GM21528 (cell line): ENCODE data around the gene LIPC.

Experiments
- ATAC-seq: cut with Tn5 transposase; IDR thresholded peaks from one replicate; pipeline ENCODE4 v1.9.1; 2021; ENCODE audit warnings: mild to moderate bottlenecking, moderate library complexity; ENCODE audit not compliant: unreplicated experiment, low FRiP score

LIPC gene

DNA sequence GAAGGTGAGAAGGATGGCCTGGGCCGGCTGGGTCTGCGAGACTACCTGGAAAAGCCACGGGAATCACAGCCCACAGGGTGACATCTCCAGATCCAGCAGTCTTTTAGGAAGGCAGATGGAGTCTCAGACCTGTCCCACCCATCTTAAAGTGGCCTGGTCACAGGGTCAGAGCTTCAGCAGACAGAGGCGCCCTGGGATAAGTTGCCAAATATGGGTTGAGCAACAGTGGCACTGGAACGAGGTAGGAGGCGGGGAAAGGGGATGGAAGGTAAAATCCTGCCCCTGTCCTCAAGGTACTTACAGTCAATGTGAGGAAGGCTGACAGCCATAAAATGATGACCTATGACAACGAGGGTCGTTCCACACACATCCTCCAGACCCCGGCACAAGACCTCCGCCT lies 80.7 kb downstream of the LIPC start:
- ATAC-seq, result no peak

DNA sequence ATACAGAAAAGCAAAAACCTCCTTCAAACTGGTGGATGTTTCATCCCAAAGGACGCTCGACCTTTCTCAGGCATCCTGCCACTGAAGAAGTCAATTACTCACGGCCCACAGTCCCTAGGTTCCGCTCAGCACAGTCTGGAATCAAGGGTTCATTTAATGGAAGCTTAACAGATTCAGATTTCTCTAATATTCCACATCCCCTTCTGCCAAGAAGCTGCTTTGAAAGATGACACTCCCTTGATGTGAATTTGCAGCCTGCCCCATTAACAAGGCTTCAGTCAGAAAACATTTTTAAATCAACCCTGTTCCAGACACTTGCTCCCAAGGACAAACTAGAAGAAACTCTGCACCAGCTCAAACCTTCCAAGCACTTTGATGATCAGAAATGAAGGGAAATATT lies 81.2 kb downstream of the LIPC start:
- ATAC-seq, result no peak

DNA sequence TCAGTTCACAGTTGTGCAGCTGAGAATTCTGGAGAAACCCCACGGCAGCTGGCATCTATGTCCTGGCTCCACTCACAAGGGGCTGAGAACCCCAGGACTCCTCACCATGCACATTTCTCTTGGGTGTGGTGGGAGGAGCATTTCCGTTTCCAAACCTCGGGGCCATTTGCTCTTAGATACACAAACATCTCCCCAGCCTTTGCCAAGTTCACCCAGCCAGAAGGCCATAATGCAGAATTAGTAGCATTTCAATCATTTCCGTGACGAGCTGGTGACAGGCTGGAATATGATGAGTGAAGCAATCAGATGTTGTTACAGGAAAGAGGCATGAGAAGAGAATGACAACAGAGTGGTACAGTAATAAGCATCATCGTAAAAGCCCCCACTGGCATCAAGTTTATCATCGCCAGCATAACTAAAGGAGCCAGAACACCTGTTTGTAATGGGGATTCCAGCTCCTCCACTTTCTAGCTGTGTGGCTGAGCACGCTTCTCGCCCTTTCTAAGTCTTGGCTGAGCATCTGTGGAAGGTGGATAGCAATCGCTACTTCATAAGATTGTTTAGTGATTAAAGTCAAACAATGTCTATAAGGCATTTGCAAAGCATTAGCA lies 82.0 kb downstream of the LIPC start:
- ATAC-seq, result no peak

DNA sequence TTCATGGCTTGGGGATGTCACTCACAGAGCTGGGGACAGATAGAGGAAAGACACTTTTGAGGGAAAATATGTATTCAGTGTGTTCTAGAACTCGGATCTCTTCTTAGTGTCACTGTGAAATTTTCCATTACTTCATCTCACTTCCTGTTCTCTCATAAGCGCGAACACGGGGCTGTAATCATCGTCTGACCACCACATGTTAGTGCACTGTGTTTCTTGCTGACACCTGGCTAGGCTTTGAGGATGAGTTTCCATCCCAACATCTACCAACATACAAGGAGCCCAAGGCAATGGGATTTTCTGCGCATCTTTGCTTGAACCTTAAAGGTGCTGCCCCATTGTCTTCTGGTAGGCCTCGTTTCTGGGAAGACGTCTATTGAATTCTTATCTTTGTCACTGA lies 84.0 kb downstream of the LIPC start:
- ATAC-seq, result no peak

DNA sequence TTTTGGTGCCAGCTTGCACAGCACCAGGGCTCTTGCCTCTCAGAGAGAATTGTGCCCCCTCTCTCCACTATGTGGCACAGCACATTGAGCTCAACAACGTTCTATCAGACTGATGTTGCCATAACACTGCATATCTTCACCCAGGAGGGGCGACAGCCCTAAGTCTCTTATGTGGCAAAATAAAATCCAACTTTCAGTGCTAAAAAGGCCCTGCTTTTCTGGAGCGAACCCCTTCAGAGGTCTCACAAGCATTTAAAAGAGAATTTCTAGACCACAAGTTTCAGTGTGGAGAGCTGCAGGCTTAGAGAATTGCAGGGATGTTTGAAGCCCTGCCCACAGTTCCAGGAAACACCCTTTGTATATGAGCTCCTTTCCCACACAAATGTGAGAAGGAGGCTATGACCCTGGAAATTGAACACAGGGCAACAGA lies 85.5 kb downstream of the LIPC start:
- ATAC-seq, result no peak

DNA sequence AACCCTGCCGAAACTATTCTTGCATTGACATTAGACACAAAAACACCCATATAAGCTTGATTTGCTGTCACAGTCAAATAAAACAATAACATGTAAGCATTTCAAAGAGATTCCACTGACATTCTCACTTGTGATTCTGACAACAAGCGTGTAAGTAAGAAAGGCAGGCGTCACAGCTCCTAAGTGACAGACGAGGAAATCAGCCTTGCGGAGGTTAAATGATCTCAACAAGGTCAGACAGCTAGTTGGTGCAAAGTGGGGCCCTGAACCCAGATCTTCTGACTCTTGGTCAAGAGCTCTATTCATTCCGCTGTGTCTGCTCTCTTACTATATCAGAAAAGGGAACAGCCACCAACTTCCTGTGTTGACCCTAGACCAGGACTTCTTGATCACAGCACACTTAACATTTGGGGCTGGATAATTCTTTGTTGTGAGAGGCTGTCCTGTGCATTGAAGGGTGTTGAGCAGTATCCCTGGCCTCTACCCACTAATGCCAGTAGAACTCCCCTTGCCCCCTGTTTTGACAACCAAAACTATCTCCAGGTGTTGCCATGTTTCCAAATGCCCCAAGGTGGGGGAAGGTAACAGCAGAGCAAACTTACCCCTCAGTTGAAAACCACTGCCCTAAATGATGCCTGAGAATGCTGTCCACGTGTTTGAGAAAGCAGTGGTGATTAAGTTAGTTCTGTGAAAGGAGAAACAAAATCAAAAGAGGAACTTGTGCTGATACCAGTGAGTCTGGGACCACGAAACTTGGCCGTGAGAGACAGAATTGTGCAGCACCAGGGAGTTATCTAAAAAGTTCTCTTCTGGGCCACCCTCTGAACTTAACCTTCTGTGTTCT lies 86.1 kb downstream of the LIPC start:
- ATAC-seq, result no peak

DNA sequence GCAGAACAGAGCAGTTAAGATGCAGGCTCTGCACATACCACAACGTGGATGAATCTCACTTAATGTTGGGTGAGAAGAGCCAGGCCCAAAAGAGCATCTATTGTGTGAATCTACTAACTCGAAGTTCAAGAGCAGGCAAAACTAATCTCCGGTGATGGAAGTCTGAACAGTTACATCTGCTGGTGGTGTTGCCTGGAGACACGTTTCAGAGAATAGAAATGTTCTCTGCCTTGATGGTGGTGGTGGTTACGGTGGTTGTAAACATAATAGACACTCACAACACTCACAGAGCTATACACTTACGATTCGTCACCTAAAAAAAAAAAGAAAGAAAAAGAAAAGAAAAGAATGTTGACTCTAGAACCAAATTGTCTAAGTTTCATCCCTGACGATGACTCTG lies 86.8 kb downstream of the LIPC start:
- no peak for ATAC-seq

DNA sequence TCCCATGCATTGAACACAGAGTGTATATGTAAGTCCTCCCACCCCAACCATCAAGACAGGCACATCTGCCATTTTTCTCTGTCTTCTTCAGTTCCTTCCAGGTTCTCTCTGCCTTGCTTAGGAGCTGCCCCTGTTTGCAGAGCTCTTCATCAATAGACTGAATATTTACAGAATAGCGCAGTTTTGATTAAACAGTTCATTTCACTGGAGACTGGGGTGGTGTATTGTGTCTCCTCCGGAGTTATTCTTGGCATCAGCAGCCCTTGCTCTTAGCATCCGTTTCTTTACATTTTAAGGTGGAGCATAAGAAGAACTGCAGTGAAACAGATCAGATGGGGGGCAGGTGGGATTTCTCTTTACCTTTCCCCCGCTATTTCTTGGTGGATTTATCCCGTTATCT lies 87.7 kb downstream of the LIPC start:
- ATAC-seq, result no peak

DNA sequence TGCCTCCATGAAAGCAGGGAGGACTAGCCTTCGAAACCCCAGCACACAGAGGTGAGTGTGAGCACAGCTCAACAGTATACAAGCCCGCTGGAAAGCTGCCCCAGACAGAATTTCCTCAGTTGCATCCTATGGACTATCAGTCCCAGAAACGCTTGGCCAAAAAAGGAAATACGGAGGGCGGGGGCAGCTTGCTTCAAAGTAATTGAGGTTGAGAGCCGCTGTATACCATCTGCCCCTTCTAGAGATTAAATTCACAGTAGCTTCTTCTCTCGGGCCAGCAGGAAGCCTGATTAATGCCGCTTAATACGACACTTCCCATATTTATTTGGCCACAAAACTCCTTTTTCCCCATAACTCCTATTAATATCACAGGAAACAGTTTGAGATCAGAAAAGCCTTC lies 88.7 kb downstream of the LIPC start:
- ATAC-seq, result no peak

DNA sequence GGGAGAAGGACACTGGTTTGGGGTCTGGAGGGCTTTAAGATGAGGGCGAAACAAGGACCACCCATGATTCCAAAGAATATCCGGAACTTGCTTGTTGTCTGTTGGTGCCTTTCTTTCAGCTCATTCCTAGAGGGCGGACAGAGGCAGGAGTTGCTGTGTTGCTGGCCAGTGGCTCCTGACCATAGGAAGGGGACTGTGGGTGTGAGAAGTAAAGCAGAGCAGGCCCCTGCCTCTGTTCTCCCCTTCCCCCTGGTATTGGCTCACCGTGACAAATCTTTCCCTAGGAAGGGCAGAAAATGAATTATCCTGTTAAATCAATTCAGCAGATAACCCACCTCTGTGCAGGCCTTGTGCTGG lies 89.1 kb downstream of the LIPC start:
- ATAC-seq, result no peak

DNA sequence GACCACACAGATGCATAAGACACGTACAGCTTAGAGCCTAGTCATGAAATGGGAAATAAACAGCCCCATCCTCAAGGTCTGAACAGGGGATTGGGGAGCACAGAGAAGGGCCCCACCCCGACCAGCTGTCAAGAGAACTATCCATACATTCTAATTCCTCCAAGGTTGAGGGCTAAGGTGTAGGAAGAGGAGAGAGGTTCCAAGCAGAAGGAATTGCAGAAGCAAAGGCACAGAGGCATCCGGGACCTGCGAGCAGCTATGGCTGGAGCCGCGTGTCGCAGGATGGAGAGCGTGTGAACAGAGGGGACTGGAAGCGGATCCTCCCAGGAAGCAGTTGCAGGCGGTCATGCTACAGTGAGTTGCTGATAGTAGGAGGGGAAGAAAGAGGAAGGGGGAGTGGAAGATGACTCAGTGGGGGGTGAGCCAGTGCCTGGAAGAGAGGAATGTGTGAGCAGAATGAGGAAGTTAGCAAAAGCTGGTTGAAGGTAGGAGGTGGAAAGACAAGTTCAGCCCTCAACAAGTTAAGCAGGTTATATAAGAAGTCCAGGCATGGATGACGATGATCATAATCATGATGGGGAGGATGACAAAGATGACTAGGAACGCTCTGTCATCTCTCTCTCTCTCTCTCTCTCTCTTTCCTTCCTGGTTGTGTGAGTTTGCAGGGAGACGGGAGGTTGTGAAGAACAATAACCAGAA lies 89.7 kb downstream of the LIPC start:
- no peak for ATAC-seq

DNA sequence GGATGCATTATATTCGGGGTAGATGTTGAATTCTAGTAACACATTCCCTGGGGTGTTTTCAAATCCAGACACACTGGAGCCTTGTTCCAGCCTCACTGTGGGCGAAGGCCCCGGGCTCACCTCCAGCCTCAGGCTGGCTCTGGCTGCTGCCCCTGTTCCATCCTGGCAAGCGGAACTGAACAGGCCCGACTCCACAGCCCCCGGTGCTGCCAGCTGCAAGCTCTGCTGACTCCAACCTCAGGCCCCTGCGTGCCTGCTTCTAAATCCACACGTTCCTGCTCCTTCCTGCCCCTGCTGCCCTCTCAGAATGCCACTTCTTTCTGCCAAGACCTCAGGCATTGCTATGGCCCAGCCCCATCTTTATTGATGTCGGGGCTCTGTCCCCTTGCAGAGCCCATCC lies 90.6 kb downstream of the LIPC start:
- ATAC-seq, result no peak

DNA sequence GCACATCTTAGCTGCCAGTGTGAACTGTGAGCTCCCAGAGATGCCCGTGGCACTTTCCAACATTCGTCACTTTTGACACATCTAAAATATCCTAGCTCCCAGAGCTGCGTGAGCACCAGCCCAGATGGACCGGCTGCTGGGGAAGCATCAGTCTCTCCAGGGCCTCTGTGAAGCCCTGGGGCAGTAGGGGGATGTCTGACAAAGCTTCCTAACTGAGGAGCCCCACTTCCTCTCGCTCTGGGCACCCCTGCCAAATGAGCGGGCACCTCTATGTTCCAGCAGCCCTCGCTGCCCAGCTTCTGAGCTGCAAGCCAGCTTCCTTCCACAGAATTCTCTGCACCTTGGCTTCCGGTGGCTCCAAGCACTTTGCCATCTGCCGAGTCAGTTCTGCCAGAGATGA lies 91.1 kb downstream of the LIPC start:
- no peak for ATAC-seq

DNA sequence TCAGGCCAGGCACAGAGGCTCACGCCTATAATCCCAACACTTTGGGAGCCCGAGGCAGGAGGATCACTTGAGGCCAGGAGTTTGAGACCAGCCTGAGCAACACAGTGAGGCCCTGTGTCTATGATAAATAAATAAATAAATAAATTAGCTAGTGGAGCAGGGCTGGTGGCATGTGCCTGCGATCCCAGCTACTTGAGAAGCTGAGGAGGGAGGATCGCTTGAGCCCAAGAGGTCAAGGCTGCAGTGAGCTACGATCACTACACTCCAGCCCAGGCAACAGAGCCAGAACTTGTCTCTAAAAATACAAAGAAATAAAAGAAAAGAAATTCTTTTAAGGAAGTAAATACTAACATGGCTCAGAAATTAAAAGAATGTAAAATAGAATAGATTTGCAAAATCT lies 91.8 kb downstream of the LIPC start:
- ATAC-seq, result no peak

DNA sequence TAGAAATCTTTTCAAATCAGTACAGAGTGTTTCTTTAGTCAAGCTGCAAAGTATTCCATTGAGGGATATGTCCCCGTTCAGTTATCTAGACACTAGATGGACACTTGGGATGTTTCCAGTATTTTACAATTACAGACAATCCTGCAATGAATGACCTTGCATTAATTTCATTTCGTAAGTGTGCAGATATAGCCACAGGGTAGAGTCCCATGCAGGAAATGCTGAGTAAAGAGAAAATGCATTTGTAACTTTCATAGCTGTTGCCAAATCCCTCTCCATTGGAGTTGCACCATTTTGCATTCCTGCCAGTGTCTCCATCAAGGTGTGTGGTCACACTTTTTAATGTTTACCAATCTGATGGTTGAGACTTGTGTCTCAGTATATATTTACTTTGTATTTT lies 92.5 kb downstream of the LIPC start:
- no peak for ATAC-seq

DNA sequence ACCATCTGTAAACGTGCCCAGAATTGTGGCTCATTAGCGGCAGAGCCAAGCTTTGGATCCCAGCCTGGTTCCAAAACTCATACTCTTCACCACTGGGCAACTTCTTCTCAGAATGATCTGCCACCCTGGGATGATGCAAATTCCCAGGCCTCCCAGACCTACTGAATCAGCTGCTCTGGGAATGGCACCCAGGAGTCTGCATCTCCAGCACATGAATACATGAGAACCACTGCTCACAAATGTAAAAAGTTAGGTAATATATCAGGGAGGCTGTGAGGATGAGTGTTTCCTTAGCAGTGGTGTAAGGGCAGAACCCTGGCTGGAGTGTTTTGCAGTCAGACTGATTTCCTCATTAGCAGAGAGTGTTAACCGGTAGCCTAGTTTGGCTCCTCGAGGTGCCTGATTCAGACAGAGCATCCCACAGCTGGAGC lies 94.2 kb downstream of the LIPC start:
- ATAC-seq, result no peak

DNA sequence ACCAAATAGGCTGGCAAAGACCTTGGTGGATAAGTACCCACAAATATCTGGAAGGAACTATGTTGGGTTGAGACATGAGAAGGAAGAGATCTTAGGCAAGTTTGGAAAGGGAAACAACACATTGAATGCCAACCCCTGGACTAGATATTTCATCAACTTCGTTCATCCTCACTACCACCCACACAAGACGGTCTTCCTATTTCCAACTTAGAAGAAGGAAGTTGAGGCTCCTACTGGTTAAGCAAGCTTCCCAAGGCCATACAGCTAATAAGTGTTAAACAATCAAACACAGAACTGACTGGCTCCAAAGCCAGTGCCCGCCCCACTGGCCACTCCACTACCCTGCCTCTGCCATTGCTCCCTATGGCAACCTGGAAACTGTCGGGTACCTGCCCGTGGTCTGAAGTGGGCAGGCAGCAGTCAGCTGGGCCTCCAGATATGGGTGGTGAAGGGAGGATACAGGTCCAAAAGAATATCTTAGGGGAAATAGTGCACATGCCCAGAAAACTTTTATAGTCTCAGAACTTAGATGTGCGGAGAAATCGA lies 94.9 kb downstream of the LIPC start:
- no peak for ATAC-seq

DNA sequence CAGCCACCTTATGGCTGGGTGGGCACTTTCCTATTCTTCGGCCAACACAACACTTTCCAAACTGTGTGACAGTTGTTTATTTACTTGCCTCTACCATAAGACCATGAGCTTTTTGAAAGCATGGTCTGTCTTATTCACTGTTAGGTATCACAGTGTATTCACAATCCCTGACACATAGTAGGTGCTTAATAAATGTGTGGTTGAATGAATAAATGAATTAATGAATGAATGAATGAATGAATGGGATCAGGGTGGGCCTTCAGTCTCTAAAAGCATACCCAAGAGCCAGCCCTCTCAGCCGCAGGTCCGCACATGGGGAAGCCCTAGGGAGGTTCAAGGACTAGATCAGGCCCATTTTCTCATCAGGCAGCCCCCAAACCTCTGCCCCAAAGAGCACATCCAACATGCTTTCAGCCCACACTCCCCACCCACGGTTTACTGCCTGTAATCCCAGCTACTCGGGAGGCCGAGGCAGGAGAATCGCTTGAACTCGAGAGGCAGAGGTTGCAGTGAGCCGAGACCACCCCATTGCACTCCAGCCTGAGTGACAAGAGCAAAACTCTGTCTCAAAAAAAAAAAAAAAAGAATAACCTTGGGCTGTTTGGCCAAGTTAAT lies 95.9 kb downstream of the LIPC start:
- ATAC-seq, result no peak

DNA sequence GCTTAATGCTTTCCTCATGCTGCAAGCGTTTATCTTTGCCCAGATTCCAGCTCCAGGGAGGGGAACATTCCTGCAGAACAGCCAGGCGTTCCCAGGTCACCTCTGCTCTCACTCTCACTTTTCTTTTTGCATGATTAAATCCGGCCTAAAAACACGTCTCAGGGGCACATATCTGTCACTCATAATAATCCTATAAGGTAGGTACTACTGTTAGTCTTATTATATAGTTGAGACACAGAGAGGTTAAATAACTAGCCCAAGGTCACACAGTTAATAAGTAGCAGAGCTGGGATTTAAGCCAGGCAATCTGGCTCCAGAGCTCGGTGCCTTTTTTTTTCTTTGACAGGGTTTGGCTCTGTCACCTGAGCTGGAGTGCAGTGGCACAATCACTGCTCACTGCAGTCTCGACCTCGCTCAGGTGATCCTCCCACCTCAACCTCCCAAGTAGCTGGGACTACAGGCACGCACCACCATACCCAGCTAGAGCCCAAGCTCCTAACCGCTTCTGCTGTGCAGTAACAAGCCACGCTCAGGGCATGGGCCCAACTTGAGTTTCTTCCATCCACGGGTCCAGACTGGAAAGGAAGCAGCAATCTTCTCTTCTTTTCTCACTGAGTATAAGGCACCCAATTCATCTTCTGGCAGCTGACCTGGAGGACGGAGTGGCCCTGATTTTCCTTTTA lies 96.5 kb downstream of the LIPC start:
- no peak for ATAC-seq

DNA sequence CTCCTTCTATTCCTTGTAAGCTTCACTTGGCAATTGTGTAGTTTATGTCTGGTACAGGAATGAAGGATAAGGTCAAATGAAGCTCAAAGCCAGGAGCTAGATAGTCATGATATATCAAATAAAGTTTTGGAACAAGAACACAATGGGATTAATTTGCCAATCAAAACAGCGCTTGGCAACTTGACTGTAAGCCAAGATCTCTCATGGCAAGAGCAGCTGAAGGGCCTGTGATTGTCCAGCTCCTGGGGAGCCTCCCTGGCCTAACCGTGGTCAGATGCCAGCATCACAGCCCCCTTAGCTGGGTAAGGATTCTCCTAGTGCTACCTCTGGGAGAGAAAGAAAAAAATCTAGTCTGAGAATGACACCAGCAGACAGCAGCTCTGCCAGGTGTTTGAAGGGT lies 97.2 kb downstream of the LIPC start:
- no peak for ATAC-seq
